ENCODE results near the gene TADA3.

The TADA3 gene

DNA sequence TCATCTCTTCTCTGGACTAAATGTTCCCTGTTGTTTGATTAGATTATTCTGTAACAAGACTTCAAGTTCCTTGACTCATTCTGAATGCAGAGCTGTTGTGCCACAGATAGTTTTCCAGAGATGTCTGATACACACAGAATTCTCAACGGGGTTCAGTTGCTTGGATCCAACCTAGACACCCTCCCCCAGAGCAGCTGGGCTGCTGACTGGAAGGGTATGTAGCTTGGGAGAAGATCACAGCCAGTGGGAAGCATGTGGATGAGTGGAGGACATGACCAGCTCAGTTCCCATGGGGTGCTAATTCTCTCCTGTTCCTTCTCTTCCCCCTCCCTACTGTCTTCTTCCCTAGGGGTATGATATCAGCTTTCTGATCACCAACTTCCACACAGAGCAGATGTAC, 11.2 kb upstream of the TADA3 start:
- TF ChIP-seq, protein P1, sequence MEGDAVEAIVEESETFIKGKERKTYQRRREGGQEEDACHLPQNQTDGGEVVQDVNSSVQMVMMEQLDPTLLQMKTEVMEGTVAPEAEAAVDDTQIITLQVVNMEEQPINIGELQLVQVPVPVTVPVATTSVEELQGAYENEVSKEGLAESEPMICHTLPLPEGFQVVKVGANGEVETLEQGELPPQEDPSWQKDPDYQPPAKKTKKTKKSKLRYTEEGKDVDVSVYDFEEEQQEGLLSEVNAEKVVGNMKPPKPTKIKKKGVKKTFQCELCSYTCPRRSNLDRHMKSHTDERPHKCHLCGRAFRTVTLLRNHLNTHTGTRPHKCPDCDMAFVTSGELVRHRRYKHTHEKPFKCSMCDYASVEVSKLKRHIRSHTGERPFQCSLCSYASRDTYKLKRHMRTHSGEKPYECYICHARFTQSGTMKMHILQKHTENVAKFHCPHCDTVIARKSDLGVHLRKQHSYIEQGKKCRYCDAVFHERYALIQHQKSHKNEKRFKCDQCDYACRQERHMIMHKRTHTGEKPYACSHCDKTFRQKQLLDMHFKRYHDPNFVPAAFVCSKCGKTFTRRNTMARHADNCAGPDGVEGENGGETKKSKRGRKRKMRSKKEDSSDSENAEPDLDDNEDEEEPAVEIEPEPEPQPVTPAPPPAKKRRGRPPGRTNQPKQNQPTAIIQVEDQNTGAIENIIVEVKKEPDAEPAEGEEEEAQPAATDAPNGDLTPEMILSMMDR (IDR thresholded peaks at IDR 0.05; ENCODE audit: extremely low read depth, missing control alignments) = no peak
- no peak for DNase-seq (ENCODE audit: low spot score)

- TF ChIP-seq, protein P1 (IDR thresholded peaks at IDR 0.05; ENCODE audit: extremely low read depth, missing control alignments) = no peak
Measured at GRCh38 chr3:9800529-9800928, 8.3 kb upstream of the TADA3 start.

GRCh38 chr3:9797196-9797945, 5.1 kb upstream of the TADA3 start:
- TF ChIP-seq, protein P1 (IDR thresholded peaks at IDR 0.05; ENCODE audit: extremely low read depth, missing control alignments) = no peak
- no peak for DNase-seq (ENCODE audit: low spot score)

More at GRCh38 chr3:9800529-9800928, 8.3 kb upstream of the TADA3 start:
- DNase-seq (ENCODE audit: low spot score) = no peak

- no peak for DNase-seq (ENCODE audit: low spot score)
- TF ChIP-seq, protein P1 (IDR thresholded peaks at IDR 0.05; ENCODE audit: extremely low read depth, missing control alignments) = no peak
Measured at GRCh38 chr3:9795207-9795606, 2.9 kb upstream of the TADA3 start.

DNA sequence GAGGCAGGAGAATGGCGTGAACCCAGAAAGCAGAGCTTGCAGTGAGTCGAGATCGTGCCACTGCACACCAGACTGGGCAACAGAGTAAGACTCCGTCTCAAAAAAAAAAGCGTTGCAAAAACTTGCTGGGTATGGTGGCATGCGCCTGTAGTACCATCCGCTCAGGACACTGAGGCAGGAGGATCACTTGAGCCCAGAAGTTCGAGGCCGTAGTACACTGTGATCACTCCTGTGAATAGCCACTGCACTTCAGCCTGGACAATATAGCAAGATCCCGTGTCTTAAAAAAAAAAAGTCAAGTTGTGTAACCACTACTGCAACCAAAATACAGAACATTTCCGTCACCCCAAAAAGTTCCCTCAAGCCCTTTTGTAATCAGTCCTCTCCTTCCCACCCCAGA, 2.1 kb upstream of the TADA3 start:
- DNase-seq (ENCODE audit: low spot score) = no peak
- TF ChIP-seq, protein P1 (IDR thresholded peaks at IDR 0.05; ENCODE audit: extremely low read depth, missing control alignments) = no peak

DNA sequence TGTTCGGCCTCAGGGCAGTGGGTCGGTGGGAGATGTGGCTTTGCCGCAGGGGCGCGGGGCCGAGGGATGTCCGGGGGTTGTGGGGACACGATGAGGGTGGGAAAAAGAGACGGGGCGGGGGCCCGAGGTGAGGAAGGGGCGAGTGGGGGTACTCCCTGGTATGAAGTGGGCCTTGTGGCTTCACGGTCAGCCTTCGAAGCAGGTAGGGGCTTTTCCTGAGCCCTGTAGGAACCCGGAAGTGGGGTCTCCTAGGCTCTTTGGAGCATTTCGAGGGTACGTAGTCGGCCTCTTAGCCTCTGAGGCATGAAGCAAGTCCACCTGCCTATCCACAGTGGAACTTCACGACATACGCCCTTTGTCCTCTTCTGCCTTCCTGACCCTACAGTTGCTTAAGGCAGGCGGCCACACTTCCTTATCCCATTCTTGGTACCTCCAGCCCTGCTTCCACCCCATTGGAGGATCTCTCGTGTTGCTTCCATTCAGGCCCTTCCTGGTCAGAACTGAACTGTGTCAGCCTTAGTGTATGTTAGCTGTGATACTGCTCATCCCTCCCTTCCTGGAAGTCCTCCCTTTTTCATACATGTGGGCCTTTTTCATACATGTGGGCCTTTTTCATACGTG, 998 bp upstream of the TADA3 start:
- no peak for DNase-seq (ENCODE audit: low spot score)
- TF ChIP-seq, protein P1 (IDR thresholded peaks at IDR 0.05; ENCODE audit: extremely low read depth, missing control alignments) = no peak

- no peak for DNase-seq (ENCODE audit: low spot score)
- TF ChIP-seq, protein P1 (IDR thresholded peaks at IDR 0.05; ENCODE audit: extremely low read depth, missing control alignments) = no peak
Measured at GRCh38 chr3:9791790-9792404, 376 bp downstream of the TADA3 start.
